GDM1 (cell line): ENCODE data around the gene TAF1D.

ENCODE experiments used
- DNase-seq: peaks from one replicate; lab custom pipeline; 2025; lab: John Stamatoyannopoulos, UW

The TAF1D gene

DNA sequence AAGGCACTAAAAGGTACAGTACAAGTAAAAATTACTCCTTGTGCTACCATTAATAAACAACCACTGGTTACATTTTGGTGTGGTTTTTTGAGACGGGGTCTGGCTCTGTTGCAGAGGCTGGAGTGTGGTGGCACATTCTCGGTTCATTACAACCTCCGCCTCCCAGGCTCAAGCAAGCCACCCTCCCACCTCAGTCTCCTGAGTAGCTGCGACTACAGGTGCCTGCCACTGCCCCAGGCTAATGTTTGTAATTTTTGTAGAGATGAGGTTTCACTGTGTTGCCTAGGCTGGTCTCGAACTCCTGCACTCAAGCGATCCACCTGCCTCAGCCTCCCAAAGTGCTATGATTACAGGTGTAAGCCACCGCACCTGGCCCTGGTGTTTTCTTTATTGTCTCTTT, 20.8 kb downstream of the TAF1D start:
- no peak for DNase-seq

DNA sequence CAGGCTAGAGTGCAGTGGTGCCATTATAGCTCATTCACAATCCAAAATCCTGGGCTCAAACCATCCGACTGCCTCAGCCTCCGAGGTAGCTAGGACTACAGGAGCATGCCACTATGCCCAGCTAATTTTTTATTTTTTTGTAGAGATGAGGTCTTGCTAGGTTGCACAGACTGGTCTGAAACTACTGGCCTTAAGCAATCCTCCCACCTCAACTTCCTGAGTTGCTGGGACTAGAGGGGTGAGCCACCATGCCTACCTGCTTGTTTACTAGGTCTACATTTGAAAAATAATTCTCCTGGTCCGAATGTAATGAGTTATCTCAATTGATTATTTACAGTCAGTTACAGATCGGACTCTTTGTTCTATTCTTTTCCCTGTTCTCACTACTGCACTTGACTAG, 22.0 kb downstream of the TAF1D start:
- DNase-seq: no peak

GRCh38 chr11:93718057-93718563, 23.2 kb downstream of the TAF1D start:
- DNase-seq: peak; percentile 58

DNA sequence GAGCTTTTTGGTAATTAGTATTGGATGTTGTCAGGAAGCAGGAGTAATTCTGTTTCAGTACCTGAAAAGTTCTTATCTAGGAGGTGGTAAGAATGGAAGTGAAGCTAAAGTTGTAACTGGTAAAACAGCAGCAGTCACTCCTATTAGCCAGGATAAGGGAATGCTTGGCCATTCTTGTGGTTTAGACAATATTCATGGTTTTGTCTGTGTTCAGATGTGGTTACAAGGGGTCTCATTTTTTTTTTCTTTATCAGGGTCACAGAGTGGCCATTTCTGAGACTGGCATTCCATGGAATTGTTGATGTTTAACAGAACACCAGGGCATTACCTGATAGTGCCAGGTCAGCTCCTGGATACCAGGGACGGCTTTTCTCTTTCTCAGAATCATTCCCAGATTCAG, 23.8 kb downstream of the TAF1D start:
- no peak for DNase-seq

GRCh38 chr11:93715797-93716396, 25.4 kb downstream of the TAF1D start:
- no peak for DNase-seq

DNA sequence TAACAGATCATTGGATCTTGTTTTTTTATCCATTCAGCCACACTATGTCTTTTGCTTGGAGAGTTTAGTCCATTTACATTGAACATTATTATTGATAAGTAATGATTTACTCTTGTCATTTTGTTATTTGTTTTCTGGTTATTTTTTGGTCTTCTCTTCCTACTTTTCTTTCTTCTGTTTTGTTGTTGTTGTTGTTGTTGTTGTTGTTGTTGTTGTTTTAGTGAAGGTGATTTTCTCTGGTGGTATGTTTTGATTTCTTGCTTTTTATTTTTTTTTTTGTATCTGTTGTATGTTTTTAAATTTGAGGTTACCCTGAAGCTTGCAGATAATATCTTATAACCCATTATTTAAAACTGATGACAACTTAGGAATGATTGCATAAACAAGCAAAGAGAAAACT, 28.6 kb downstream of the TAF1D start:
- DNase-seq: no peak

GRCh38 chr11:93710239-93710638, 31.1 kb downstream of the TAF1D start:
- no peak for DNase-seq

- DNase-seq: no peak
Measured at GRCh38 chr11:93704237-93704636, 37.1 kb downstream of the TAF1D start.

GRCh38 chr11:93700830-93701229, 40.5 kb downstream of the TAF1D start:
- no peak for DNase-seq

- no peak for DNase-seq
Measured at GRCh38 chr11:93697611-93698010, 43.7 kb downstream of the TAF1D start.

GRCh38 chr11:93694557-93694956, 46.7 kb downstream of the TAF1D start:
- DNase-seq: no peak

GRCh38 chr11:93694109-93694508, 47.2 kb downstream of the TAF1D start:
- DNase-seq: no peak

GRCh38 chr11:93689240-93689639, 52.1 kb downstream of the TAF1D start:
- no peak for DNase-seq

- no peak for DNase-seq
Measured at GRCh38 chr11:93686812-93687211, 54.5 kb downstream of the TAF1D start.

DNA sequence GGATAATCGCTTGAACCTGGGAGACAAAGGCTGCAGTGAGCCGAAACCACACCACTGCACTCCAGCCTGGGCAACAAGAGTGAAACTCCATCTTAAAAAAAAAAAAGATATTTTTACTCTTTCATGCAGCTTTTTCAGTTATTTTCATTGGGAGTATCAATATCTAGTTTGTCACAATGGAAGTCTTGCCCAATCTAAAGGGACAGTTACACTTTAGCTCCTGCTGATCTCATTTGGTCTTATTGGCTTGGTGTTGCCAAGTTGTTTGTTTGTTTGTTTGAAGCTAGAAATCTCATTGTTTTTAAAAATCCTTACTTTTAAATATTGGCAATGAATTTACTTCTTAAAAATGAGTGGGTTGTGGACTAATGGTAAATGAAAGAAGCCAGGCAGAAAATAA, 55.1 kb downstream of the TAF1D start:
- DNase-seq: no peak
